Measurements from ENCODE around the gene FXYD6.

DNA sequence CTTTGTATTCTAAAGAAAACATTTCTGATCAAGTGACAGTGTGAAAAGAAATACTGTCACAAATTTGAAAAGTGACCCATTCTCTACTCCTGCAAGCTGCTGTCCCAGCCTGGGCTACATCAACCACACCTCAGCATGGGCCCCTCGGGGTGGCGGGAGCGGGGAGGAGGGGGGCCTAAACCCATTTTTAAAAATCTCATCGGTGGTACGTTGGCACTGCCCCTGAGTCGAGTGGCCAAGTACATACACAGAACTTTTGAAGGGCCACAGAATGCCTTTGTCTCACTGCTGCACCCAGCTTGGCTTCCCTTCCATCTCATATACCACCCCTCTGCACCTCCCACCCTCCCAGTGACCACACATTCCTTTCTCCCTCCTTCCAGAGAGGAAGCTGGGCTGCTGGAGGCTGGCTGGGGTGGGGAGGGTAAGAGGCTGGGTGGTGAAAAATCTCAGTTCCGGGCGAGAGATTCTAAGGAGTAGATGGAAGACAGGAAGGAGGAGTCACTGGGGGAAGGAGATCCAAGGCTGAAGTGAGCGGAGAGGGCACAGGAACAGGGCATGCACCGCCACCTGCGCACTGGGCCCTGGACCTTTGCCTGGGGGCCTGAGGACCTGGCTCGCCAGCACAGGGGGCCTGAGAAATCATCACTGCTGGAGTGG is 21.1 kb downstream of the FXYD6 start:
- TF ChIP-seq XRCC5 (IDR thresholded peaks at IDR 0.05; ENCODE audit: low read depth, low read length) (no peak), NRF1 (conservative IDR thresholded peaks at IDR 0.05 in 1 of 2, IDR thresholded peaks at IDR 0.05 in 1 of 2) (no peak), FOS (IDR thresholded peaks at IDR 0.05; ENCODE audit: extremely low read depth, insufficient read length) (no peak), SLC30A9 (CRISPR knock-in tag; IDR thresholded peaks at IDR 0.05) (no peak), YY1 (IDR thresholded peaks at IDR 0.05; ENCODE audit: borderline replicate concordance in 1 of 3, control insufficient read depth in 1 of 3, extremely low read depth in 1 of 3, insufficient read depth in 3 of 3, insufficient read length in 1 of 3, insufficient replicate concordance in 2 of 3, low read depth in 1 of 3, low read length in 2 of 3) (no peak), RBM14 (IDR thresholded peaks at IDR 0.05; ENCODE audit: borderline replicate concordance, insufficient read depth, low read depth, low read length) (no peak), HDAC3 (IDR thresholded peaks at IDR 0.05; ENCODE audit: borderline replicate concordance, partially characterized antibody) (no peak)
- TF ChIP-seq, protein P1, sequence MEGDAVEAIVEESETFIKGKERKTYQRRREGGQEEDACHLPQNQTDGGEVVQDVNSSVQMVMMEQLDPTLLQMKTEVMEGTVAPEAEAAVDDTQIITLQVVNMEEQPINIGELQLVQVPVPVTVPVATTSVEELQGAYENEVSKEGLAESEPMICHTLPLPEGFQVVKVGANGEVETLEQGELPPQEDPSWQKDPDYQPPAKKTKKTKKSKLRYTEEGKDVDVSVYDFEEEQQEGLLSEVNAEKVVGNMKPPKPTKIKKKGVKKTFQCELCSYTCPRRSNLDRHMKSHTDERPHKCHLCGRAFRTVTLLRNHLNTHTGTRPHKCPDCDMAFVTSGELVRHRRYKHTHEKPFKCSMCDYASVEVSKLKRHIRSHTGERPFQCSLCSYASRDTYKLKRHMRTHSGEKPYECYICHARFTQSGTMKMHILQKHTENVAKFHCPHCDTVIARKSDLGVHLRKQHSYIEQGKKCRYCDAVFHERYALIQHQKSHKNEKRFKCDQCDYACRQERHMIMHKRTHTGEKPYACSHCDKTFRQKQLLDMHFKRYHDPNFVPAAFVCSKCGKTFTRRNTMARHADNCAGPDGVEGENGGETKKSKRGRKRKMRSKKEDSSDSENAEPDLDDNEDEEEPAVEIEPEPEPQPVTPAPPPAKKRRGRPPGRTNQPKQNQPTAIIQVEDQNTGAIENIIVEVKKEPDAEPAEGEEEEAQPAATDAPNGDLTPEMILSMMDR (IDR thresholded peaks at IDR 0.05 in 2 of 3, conservative IDR thresholded peaks at IDR 0.05 in 1 of 3; ENCODE audit: insufficient read depth in 2 of 3, low read depth in 1 of 3, low read length in 3 of 3), result no peak
- TF ChIP-seq, protein P2, sequence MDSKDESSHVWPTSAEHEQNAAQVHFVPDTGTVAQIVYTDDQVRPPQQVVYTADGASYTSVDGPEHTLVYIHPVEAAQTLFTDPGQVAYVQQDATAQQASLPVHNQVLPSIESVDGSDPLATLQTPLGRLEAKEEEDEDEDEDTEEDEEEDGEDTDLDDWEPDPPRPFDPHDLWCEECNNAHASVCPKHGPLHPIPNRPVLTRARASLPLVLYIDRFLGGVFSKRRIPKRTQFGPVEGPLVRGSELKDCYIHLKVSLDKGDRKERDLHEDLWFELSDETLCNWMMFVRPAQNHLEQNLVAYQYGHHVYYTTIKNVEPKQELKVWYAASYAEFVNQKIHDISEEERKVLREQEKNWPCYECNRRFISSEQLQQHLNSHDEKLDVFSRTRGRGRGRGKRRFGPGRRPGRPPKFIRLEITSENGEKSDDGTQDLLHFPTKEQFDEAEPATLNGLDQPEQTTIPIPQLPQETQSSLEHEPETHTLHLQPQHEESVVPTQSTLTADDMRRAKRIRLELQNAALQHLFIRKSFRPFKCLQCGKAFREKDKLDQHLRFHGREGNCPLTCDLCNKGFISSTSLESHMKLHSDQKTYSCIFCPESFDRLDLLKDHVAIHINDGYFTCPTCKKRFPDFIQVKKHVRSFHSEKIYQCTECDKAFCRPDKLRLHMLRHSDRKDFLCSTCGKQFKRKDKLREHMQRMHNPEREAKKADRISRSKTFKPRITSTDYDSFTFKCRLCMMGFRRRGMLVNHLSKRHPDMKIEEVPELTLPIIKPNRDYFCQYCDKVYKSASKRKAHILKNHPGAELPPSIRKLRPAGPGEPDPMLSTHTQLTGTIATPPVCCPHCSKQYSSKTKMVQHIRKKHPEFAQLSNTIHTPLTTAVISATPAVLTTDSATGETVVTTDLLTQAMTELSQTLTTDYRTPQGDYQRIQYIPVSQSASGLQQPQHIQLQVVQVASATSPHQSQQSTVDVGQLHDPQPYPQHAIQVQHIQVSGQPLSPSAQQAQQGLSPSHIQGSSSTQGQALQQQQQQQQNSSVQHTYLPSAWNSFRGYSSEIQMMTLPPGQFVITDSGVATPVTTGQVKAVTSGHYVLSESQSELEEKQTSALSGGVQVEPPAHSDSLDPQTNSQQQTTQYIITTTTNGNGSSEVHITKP (IDR thresholded peaks at IDR 0.05; ENCODE audit: partially characterized antibody), result no peak

Data from K562 (cell line).